Fibroblast of lung (primary cell): ENCODE results near the gene ADAM33. TPM values are rescaled to one million over a fixed set of nuclear protein-coding genes. Genes with fewer than 3 reads are reported as not detected.

Source experiments
- DNase-seq, 2 donors: peaks; one replicate each; pipeline versions ENCODE4 v3.0.0 to v3.0.0-alpha.2; 2010; ENCODE audit warnings: low read depth in 2 of 2
- H2AFZ ChIP-seq: 2 replicates; pipeline ENCODE4 v1.5.1; 2012; ENCODE audit warnings: low read length, control low read depth, inconsistent platforms
- H3K27ac ChIP-seq: 2 replicates; pipeline ENCODE4 v1.5.1; 2011; ENCODE audit warnings: low read length, control low read depth; ENCODE audit not compliant: insufficient read depth
- H3K27me3 ChIP-seq: 2 replicates; pipeline ENCODE4 v1.5.1; 2011; ENCODE audit warnings: mild to moderate bottlenecking, low read length; ENCODE audit not compliant: control insufficient read depth, insufficient read depth
- H3K36me3 ChIP-seq: 2 replicates; pipeline ENCODE4 v1.5.1; 2011; ENCODE audit warnings: low read length; ENCODE audit not compliant: control insufficient read depth, insufficient read depth
- H3K4me1 ChIP-seq: 2 replicates; pipeline ENCODE4 v1.5.1; 2011; ENCODE audit warnings: low read length; ENCODE audit not compliant: control insufficient read depth, insufficient read depth; ENCODE audit errors: extremely low read depth
- H3K4me2 ChIP-seq: 2 replicates; pipeline ENCODE4 v1.5.1; 2011; ENCODE audit warnings: low read length, control low read depth; ENCODE audit not compliant: insufficient read depth; ENCODE audit errors: extremely low read depth
- H3K4me3 ChIP-seq, 4 experiments: fragments of 200-600 bp in 1 of 4; sonication (generic) in 1 of 4; replicated peaks in 1 of 4; 2 replicates each; pipeline ENCODE4 v1.5.1; 2011 to 2016; ENCODE audit warnings: low read length in 4 of 4, low read depth in 3 of 4, mild to moderate bottlenecking in 3 of 4, control low read depth in 2 of 4, inconsistent platforms in 1 of 4, mixed read lengths in 1 of 4; ENCODE audit not compliant: insufficient read depth in 1 of 4; ENCODE audit errors: control extremely low read depth in 1 of 4
- H3K79me2 ChIP-seq: 2 replicates; pipeline ENCODE4 v1.5.1; 2012; ENCODE audit warnings: mild to moderate bottlenecking, low read length, inconsistent platforms; ENCODE audit not compliant: control insufficient read depth, insufficient read depth
- H3K9ac ChIP-seq: 2 replicates; pipeline ENCODE4 v1.5.1; 2011; ENCODE audit warnings: mild to moderate bottlenecking, low read length, control low read depth; ENCODE audit not compliant: insufficient read depth
- H3K9me3 ChIP-seq: 2 replicates; pipeline ENCODE4 v1.5.1; 2012; ENCODE audit warnings: low read depth, low read length; ENCODE audit not compliant: control insufficient read depth, insufficient read depth
- H4K20me1 ChIP-seq: 2 replicates; pipeline ENCODE4 v1.5.1; 2011; ENCODE audit warnings: low read length; ENCODE audit not compliant: control insufficient read depth, insufficient read depth; ENCODE audit errors: extremely low read depth
- EZH2 ChIP-seq: IDR thresholded peaks from 2 replicates; pipeline ENCODE4 v1.5.1; 2012; ENCODE audit warnings: low read length, control low read depth, mild to moderate bottlenecking; ENCODE audit errors: missing control alignments
- polyA plus RNA-seq, 2 donors: library from polyadenylated mRNA; depleted of rRNA in 1 of 2; stranded (reverse) in 1 of 2; unstranded in 1 of 2; fragments of >200 nt; gene quantifications; 2 replicates each; pipeline ENCODE4 v1.2.1, GENCODE V29; 2011 to 2012; ENCODE audit warnings: missing spikeins in 1 of 2
- total RNA-seq: library from RNA; depleted of rRNA; stranded (reverse); fragments of >200 nt; gene quantifications from 2 replicates; pipeline ENCODE4 v1.2.1, GENCODE V29; 2014
- TF ChIP-seq, protein P1 (sequence below), 2 donors: IDR thresholded peaks in 1 of 2; conservative IDR thresholded peaks in 1 of 2; 1 replicate in 1 of 2; 2 replicates in 1 of 2; pipeline ENCODE4 v1.5.1; 2011 to 2012; ENCODE audit warnings: low read length in 2 of 2, control low read depth in 1 of 2, inconsistent platforms in 1 of 2, low read depth in 1 of 2, mild to moderate bottlenecking in 1 of 2

ADAM33 gene
- total and polyA plus RNA-seq, 2 donors (not counting 1 experiment from before 2014, with no cell fraction given) = 29.4 to 67.9 TPM

DNA sequence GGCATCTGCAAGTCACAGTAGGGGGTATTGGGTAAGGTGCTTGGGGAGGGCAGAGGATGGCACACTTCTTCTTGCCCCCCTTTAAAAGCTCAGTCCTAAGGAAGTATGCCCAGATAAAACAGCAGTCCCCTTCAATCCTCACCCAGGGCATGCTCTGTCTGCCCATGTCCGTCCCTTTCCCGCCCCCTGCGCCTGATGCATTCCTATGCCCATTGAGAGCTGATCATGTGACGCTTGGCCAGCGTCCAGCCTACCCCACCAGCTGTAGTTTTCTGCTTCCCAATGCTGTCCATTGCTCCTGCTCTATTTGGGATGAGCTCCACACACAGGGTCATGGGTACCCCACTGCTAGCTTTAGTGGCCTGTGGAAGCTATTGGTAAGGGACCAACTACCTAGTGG is 22.3 kb upstream of the ADAM33 start:
- no peaks in the 10 kb centered on the region for H4K20me1 ChIP-seq
- no peak overlapping the region for H3K27ac ChIP-seq
- H3K36me3 ChIP-seq = no peaks in the 10 kb centered on the region
- peaks cover 3% of the 10 kb centered on the region for H3K27me3 ChIP-seq
- H2AFZ ChIP-seq = no peak overlapping the region
- H3K4me3 ChIP-seq = no peak overlapping the region
- H3K9ac ChIP-seq = no peak overlapping the region
- H3K79me2 ChIP-seq = no peaks in the 10 kb centered on the region
- no peak for DNase-seq
- H3K4me1 ChIP-seq = no peaks in the 10 kb centered on the region
- no peak overlapping the region for H3K4me2 ChIP-seq
- TF ChIP-seq, protein P1, sequence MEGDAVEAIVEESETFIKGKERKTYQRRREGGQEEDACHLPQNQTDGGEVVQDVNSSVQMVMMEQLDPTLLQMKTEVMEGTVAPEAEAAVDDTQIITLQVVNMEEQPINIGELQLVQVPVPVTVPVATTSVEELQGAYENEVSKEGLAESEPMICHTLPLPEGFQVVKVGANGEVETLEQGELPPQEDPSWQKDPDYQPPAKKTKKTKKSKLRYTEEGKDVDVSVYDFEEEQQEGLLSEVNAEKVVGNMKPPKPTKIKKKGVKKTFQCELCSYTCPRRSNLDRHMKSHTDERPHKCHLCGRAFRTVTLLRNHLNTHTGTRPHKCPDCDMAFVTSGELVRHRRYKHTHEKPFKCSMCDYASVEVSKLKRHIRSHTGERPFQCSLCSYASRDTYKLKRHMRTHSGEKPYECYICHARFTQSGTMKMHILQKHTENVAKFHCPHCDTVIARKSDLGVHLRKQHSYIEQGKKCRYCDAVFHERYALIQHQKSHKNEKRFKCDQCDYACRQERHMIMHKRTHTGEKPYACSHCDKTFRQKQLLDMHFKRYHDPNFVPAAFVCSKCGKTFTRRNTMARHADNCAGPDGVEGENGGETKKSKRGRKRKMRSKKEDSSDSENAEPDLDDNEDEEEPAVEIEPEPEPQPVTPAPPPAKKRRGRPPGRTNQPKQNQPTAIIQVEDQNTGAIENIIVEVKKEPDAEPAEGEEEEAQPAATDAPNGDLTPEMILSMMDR (conservative IDR thresholded peaks at IDR 0.05 in 1 of 2, IDR thresholded peaks at IDR 0.05 in 1 of 2; ENCODE audit: low read depth in 1 of 2, low read length in 2 of 2) = no peak
- TF ChIP-seq EZH2 = no peak
- no peaks in the 10 kb centered on the region for H3K9me3 ChIP-seq

DNA sequence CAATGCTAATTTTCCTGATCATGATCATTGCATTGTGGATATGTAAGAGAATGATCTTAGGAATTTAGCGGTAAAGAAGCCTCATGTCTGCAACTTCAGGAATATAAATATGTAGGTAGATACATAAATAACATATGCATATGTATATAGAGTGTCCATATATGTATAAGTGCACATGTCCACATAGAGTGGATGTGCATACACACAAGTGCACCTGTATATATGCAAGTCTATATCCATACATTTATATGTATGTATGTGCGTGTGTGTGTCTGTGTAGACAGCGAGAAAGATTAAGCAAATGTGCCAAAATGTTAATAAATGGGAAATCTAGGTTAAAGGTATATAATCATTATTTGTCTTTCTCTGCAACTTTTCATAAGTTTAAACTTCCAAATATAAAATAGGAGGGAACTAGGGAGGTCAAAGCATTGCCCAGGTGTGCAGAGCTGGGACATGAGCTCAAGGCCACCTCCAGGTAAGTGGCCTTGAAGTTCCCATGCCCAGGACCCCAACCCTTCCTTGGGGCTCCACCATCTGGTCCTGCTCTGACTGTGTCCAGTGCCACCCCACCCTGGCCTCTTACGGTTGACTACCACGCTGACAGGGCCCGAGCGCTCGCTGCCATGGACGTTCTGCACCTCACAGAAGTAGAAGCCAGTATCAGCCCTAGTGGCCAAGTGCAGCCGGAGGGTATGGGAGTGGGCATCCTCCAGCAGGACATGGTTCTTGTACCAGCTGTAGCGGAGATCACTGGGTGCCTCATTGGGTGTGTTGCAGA is 21.0 kb upstream of the ADAM33 start:
- peaks cover 3% of the 10 kb centered on the region for H3K27me3 ChIP-seq
- DNase-seq = no peak
- no peak overlapping the region for H3K4me3 ChIP-seq
- no peaks in the 10 kb centered on the region for H3K9me3 ChIP-seq
- no peaks in the 10 kb centered on the region for H4K20me1 ChIP-seq
- H3K27ac ChIP-seq = no peak overlapping the region
- no peaks in the 10 kb centered on the region for H3K36me3 ChIP-seq
- H2AFZ ChIP-seq = no peak overlapping the region
- no peak overlapping the region for H3K9ac ChIP-seq
- H3K4me1 ChIP-seq = no peaks in the 10 kb centered on the region
- TF ChIP-seq, protein P1 (conservative IDR thresholded peaks at IDR 0.05 in 1 of 2, IDR thresholded peaks at IDR 0.05 in 1 of 2; ENCODE audit: low read depth in 1 of 2, low read length in 2 of 2) = no peak
- TF ChIP-seq EZH2 = no peak
- H3K79me2 ChIP-seq = no peaks in the 10 kb centered on the region
- H3K4me2 ChIP-seq = no peak overlapping the region

DNA sequence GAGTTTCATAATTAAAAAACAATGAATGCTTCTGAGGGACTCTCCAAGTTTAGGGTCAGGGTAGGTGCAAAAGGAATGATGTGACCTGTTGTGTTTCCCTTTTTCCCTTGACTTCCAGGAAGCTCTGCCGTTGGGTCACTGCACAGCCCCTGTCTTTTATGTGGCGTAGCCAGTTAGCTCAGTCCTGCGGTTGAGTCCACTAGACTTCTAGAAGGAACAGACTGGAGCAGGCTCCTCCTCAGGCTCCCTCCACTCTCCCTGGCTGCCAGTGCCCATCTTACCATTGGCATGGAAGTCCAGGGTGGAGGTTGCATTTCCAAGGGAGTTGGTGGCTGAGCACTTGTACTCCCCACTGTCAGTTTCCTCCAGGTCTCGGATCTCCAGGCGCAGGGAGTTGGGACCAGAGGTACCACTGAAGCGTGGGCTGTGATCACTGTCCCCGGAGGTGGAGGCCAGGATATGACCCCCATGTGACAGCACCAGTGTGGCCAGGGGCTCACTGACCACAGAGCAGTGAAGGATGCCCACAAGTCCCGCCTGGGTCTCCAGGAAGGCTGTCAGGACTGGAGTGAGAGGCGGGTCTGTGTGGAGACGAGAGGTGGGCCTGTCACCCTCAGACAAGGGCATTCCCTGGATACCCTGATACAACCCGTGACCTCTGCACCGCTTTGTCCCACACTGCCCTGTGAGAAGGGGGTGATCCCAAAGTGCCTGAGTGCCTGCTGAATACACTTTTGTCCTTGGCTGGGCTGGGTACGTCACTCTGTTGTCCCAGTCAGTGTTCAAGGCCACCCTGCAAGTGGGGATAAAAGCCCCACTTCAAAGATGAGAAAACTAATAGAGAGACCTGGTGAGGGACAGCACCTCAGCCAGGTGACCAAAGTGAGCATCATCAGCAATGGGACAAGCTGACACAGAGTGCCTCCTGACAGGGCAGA is 19.5 kb upstream of the ADAM33 start:
- H3K36me3 ChIP-seq = no peaks in the 10 kb centered on the region
- no peak overlapping the region for H3K9ac ChIP-seq
- no peaks in the 10 kb centered on the region for H3K79me2 ChIP-seq
- no peak overlapping the region for H2AFZ ChIP-seq
- no peak for DNase-seq
- no peak overlapping the region for H3K4me3 ChIP-seq
- H3K4me2 ChIP-seq = no peak overlapping the region
- TF ChIP-seq EZH2 = no peak
- TF ChIP-seq, protein P1 (conservative IDR thresholded peaks at IDR 0.05 in 1 of 2, IDR thresholded peaks at IDR 0.05 in 1 of 2; ENCODE audit: low read depth in 1 of 2, low read length in 2 of 2) = no peak
- H3K9me3 ChIP-seq = no peaks in the 10 kb centered on the region
- H3K4me1 ChIP-seq = no peaks in the 10 kb centered on the region
- no peak overlapping the region for H3K27ac ChIP-seq
- no peaks in the 10 kb centered on the region for H4K20me1 ChIP-seq
- H3K27me3 ChIP-seq = peaks cover 3% of the 10 kb centered on the region
